Panc1 (cell line): ENCODE data around the gene TMOD2. TPM values are rescaled to one million over a fixed set of nuclear protein-coding genes. Genes with fewer than 3 reads are reported as not detected.

Experiments used
- ATAC-seq: fragments of 200-7000 bp; cut with Tn5 transposase; 2 replicates; pipeline ENCODE4 v1.9.1; 2020; ENCODE audit warnings: mild to moderate bottlenecking, moderate library complexity
- BruUV-seq: library from RNA; stranded (reverse); fragments of 400-500 nt; replicated peaks from 2 replicates; lab custom pipeline; 2021; lab: Mats Ljungman, UMichigan
- CTCF ChIA-PET: fragments of 300-600 bp; sonication (Branson Sonifier 250); formaldehyde crosslinking; loops from one replicate; lab custom pipeline; 2022; ENCODE audit warnings: antibody characterized with exemption; lab: Charles Lee
- POLR2A ChIA-PET: fragments of 300-600 bp; sonication (Branson Sonifier 250); formaldehyde crosslinking; loops from one replicate; lab custom pipeline; 2022; ENCODE audit warnings: antibody characterized with exemption; lab: Charles Lee
- DNase-seq: peaks from one replicate; pipeline ENCODE4 v3.0.0-alpha.2; 2010; ENCODE audit warnings: low read depth, low spot score
- H3K27ac ChIP-seq: 2 replicates; pipeline ENCODE4 v1.5.1; 2011; ENCODE audit warnings: mild to moderate bottlenecking, low read length, inconsistent platforms
- H3K27me3 ChIP-seq: fragments of 200-500 bp; sonication (Bioruptor generic); 2 replicates; pipeline ENCODE4 v1.6.0; 2014; ENCODE audit warnings: low read length, inconsistent platforms; ENCODE audit not compliant: control insufficient read depth, insufficient read depth
- H3K36me3 ChIP-seq: fragments of 200-500 bp; sonication (Bioruptor generic); 2 replicates; pipeline ENCODE4 v1.5.1; 2014; ENCODE audit warnings: inconsistent platforms, mild to moderate bottlenecking, low read length, moderate library complexity; ENCODE audit not compliant: control insufficient read depth, insufficient read depth
- H3K4me1 ChIP-seq: 2 replicates; pipeline ENCODE4 v1.5.1; 2011; ENCODE audit warnings: inconsistent platforms, mild to moderate bottlenecking, low read length, moderate library complexity; ENCODE audit not compliant: control insufficient read depth, insufficient read depth
- H3K4me3 ChIP-seq, 2 experiments: 2 replicates each; pipeline ENCODE4 v1.5.1; 2011 to 2012; ENCODE audit warnings: low read depth in 2 of 2, low read length in 2 of 2, mild to moderate bottlenecking in 2 of 2, inconsistent platforms in 1 of 2, moderate library complexity in 1 of 2
- H3K9me3 ChIP-seq: fragments of 200-500 bp; sonication (Bioruptor generic); 2 replicates; pipeline ENCODE4 v1.5.1; 2014; ENCODE audit warnings: low read depth, mild to moderate bottlenecking, inconsistent platforms, low read length, moderate library complexity; ENCODE audit not compliant: control insufficient read depth, insufficient read depth
- POLR2AphosphoS5 ChIP-seq: IDR thresholded peaks from 2 replicates; pipeline ENCODE4 v1.6.1; 2012; ENCODE audit warnings: mild to moderate bottlenecking, low read depth, low read length, moderate library complexity
- SIN3A ChIP-seq: IDR thresholded peaks from 2 replicates; pipeline ENCODE4 v1.6.1; 2012; ENCODE audit warnings: low read depth, mild to moderate bottlenecking, low read length, moderate library complexity, borderline replicate concordance; ENCODE audit not compliant: insufficient read depth
- TCF7L2 ChIP-seq: IDR thresholded peaks from 2 replicates; pipeline ENCODE4 v1.6.1; 2011; ENCODE audit warnings: mild to moderate bottlenecking, low read depth, low read length, inconsistent platforms
- in situ Hi-C: cut with HindIII; loops from 2 replicates; pipeline ENCODE4 v1.10.0; 2016; ENCODE audit warnings: low sequenced_read_pairs, low pct_unique_long_range_greater_than_20kb
- intact Hi-C: fragments of 100-400 bp; cut with micrococcal nuclease; formaldehyde crosslinking; loops from one replicate; pipeline ENCODE4 v1.10.0; 2022; ENCODE audit not compliant: unreplicated experiment
- total RNA-seq: library from RNA; stranded (reverse); gene quantifications from one replicate; pipeline ENCODE4 v1.2.1, GENCODE V29; 2021; ENCODE audit not compliant: unreplicated experiment
- TF ChIP-seq, protein P1 (sequence below), 2 experiments: IDR thresholded peaks; 2 replicates each; pipeline ENCODE4 v1.6.1; 2011 to 2012; ENCODE audit warnings: low read depth in 2 of 2, control low read depth in 1 of 2, low read length in 1 of 2, mild to moderate bottlenecking in 1 of 2, moderate library complexity in 1 of 2; ENCODE audit not compliant: insufficient read depth in 1 of 2
- TF ChIP-seq, protein P2 (sequence below): fragments of 450-650 bp; IDR thresholded peaks from 2 replicates; pipeline ENCODE4 v1.5.1; 2017; ENCODE audit warnings: mild to moderate bottlenecking

TMOD2 gene
- total RNA-seq, 1 experiment from 2014 or later = 1.7 TPM

DNA sequence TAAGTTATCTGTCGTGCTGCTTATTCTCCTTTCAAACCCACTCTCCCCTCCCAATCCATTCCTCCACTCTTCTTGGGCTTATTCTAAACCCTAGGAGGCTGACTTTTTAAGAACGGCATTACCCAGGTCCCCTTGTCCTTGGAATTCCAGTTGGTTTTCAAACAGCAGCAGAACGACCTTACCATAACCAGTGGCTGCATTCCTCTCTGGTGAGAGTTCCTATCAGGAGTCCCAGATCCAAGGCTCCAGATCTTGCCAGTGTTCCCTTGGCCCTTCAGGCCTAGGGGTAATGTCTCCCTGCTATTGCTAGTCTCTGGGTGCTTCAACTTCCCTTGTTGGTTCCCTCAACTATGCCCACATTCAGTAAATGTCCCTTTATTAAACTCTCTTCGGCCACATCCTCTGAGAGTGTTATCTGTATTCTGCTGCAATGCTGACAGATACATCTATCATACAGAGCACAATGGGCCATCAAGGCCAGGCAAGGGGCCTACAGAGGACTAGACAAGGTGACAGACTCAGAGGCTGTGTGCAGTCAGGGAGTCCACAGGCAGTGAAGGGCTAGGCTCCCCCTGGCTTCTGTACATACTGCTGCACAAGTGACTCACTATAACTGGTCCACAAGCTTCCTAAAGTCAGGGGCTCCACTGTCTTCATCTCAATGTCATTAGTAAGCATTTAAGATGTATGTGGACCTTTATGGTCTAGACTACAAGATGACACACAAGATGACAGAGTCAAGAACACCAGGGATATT lies 24.1 kb upstream of the TMOD2 start:
- CTCF ChIA-PET = interaction anchor here (0.5 kb wide), 1 partner anchor 35 kb away, joined by 3 read pairs; no protein-coding TSS in a partner anchor
- H3K36me3 ChIP-seq = peaks cover 2% of the 10 kb centered on the region
- no peak for DNase-seq

DNA sequence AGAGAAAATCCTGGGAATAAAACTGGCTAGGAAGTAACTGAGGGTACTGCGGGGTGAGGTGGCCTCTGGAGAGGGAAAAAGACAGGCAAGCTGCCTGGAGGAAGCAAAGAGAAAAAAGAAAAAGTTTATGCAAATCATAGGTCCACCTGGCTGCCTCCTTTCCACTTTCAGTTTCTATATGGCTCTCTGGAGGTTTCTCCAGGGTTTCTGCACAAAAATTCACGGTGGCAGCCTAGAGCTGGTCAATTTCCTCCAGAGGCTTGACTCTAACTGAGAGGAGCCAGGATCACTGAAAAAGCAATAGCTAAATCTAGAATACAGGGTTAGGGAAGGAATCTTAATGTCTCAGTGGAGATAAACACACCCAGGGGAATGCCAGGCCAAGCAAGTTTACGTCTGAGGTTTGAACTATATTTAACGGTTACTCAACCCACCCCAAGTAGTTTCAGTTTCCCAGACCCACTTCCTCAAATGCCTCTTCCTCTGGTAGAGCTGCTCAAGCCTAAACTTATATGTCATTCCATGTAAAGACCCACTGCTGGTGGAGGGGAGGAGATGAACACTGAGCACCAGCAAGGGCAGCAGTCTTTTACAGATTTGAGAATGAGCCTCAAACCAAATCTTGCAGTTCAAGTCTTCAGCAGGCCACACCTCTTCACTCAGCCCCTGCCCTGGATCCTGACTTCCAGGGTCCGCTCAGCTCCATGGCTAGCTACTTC lies 19.7 kb upstream of the TMOD2 start:
- DNase-seq (no peak), ATAC-seq (peak; percentile 41)
- TF ChIP-seq TCF7L2 (no peak), SIN3A (no peak), POLR2AphosphoS5 (no peak)
- TF ChIP-seq, protein P1, sequence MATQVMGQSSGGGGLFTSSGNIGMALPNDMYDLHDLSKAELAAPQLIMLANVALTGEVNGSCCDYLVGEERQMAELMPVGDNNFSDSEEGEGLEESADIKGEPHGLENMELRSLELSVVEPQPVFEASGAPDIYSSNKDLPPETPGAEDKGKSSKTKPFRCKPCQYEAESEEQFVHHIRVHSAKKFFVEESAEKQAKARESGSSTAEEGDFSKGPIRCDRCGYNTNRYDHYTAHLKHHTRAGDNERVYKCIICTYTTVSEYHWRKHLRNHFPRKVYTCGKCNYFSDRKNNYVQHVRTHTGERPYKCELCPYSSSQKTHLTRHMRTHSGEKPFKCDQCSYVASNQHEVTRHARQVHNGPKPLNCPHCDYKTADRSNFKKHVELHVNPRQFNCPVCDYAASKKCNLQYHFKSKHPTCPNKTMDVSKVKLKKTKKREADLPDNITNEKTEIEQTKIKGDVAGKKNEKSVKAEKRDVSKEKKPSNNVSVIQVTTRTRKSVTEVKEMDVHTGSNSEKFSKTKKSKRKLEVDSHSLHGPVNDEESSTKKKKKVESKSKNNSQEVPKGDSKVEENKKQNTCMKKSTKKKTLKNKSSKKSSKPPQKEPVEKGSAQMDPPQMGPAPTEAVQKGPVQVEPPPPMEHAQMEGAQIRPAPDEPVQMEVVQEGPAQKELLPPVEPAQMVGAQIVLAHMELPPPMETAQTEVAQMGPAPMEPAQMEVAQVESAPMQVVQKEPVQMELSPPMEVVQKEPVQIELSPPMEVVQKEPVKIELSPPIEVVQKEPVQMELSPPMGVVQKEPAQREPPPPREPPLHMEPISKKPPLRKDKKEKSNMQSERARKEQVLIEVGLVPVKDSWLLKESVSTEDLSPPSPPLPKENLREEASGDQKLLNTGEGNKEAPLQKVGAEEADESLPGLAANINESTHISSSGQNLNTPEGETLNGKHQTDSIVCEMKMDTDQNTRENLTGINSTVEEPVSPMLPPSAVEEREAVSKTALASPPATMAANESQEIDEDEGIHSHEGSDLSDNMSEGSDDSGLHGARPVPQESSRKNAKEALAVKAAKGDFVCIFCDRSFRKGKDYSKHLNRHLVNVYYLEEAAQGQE (IDR thresholded peaks at IDR 0.05; ENCODE audit: insufficient read depth in 1 of 2, low read depth in 2 of 2, low read length in 1 of 2) = no peak
- TF ChIP-seq, protein P2, sequence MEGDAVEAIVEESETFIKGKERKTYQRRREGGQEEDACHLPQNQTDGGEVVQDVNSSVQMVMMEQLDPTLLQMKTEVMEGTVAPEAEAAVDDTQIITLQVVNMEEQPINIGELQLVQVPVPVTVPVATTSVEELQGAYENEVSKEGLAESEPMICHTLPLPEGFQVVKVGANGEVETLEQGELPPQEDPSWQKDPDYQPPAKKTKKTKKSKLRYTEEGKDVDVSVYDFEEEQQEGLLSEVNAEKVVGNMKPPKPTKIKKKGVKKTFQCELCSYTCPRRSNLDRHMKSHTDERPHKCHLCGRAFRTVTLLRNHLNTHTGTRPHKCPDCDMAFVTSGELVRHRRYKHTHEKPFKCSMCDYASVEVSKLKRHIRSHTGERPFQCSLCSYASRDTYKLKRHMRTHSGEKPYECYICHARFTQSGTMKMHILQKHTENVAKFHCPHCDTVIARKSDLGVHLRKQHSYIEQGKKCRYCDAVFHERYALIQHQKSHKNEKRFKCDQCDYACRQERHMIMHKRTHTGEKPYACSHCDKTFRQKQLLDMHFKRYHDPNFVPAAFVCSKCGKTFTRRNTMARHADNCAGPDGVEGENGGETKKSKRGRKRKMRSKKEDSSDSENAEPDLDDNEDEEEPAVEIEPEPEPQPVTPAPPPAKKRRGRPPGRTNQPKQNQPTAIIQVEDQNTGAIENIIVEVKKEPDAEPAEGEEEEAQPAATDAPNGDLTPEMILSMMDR = no peak
- BruUV-seq = no TSS peak
- intact Hi-C loops (no loop called here), in situ Hi-C loops (no loop called here)
- no peaks in the 10 kb centered on the region for H3K9me3 ChIP-seq
- H3K4me3 ChIP-seq = peak overlapping the region; percentile 27 to 53
- H3K27ac ChIP-seq = peak overlapping the region; percentile 72
- CTCF ChIA-PET = interaction anchor here (0.6 kb wide), 1 partner anchor 539 kb away, joined by 3 read pairs; no protein-coding TSS in a partner anchor
- no peaks in the 10 kb centered on the region for H3K27me3 ChIP-seq
- H3K4me1 ChIP-seq = peaks cover 25% of the 10 kb centered on the region
- no peaks in the 10 kb centered on the region for H3K36me3 ChIP-seq
- POLR2A ChIA-PET = no interaction called here

More for the DNA sequence above, 24.1 kb upstream of the TMOD2 start:
- TF ChIP-seq, protein P2 = peak; percentile 21
- TF ChIP-seq, protein P1 (IDR thresholded peaks at IDR 0.05; ENCODE audit: insufficient read depth in 1 of 2, low read depth in 2 of 2, low read length in 1 of 2) = no peak
- no TSS peak for BruUV-seq
- Histone ChIP-seq H3K4me1 (peaks cover 12% of the 10 kb centered on the region), H3K27me3 (no peaks in the 10 kb centered on the region), H3K4me3 (no peak overlapping the region), H3K27ac (no peak overlapping the region), H3K9me3 (no peaks in the 10 kb centered on the region)
- in situ Hi-C loops (no loop called here), intact Hi-C loops (no loop called here)
- peak; percentile 60; the same call in 1 of the 2 replicates for ATAC-seq
- POLR2A ChIA-PET = interaction anchor here (0.6 kb wide), 1 partner anchor 80 kb away, joined by 5 read pairs; no protein-coding TSS in a partner anchor
